Tibial artery (tissue), 4 donors: ENCODE measurements around the gene TMEM207.

Experiments
- DNase-seq, 2 donors: peaks; one replicate each; pipeline ENCODE4 v3.0.0-alpha.2; 2019
- H3K27ac ChIP-seq, 2 donors: fragments of 200-600 bp; sonication (generic) in 1 of 2; 1 replicate in 1 of 2; 2 replicates in 1 of 2; pipeline ENCODE4 v1.5.1; 2018 to 2019; ENCODE audit warnings: mild to moderate bottlenecking in 1 of 2
- H3K27me3 ChIP-seq, 2 donors: fragments of 200-600 bp; sonication (generic) in 1 of 2; one replicate each; pipeline versions ENCODE4 v1.5.1 to v1.6.0; 2016 to 2019
- H3K36me3 ChIP-seq, 3 donors: fragments of 200-600 bp; sonication (generic) in 2 of 3; one replicate each; pipeline ENCODE4 v1.5.1; 2016 to 2019; ENCODE audit warnings: mild to moderate bottlenecking in 2 of 3
- H3K4me1 ChIP-seq, 4 donors: fragments of 200-600 bp; sonication (generic) in 2 of 4; 1 replicate in 3 of 4; 2 replicates in 1 of 4; pipeline ENCODE4 v1.5.1; 2016 to 2019
- H3K4me3 ChIP-seq, 2 donors: fragments of 200-600 bp; sonication (generic) in 1 of 2; 1 replicate in 1 of 2; 2 replicates in 1 of 2; pipeline ENCODE4 v1.5.1; 2018 to 2019; ENCODE audit warnings: mild to moderate bottlenecking in 2 of 2
- H3K9me3 ChIP-seq, 3 donors: fragments of 200-600 bp; sonication (generic) in 1 of 3; one replicate each; pipeline ENCODE4 v1.5.1; 2016 to 2019
- CTCF ChIP-seq, 2 experiments: fragments of 200-600 bp in 1 of 2; fragments of 450-650 bp in 1 of 2; IDR thresholded peaks; one replicate each; pipeline ENCODE4 v1.5.1; 2017 to 2019; ENCODE audit warnings: antibody characterized with exemption in 2 of 2, mild to moderate bottlenecking in 1 of 2, moderate library complexity in 1 of 2
- intact Hi-C: fragments of 100-400 bp; cut with DNase I; formaldehyde crosslinking; loops from one replicate; pipeline ENCODE4 v1.15.0; 2023; ENCODE audit warnings: low total_unique reads

TMEM207 gene

GRCh38 chr3:190449801-190450200, at the start of gene TMEM207:
Gene TMEM207, minus strand, starts transcription at chr3:190449901. Its CDS starts 92 bp downstream, at chr3:190449809.
- Histone ChIP-seq H3K27ac (no peak within 1 kb of the TSS), H3K27me3 (no peaks in the 10 kb centered on the region), H3K36me3 (no peaks in the 10 kb centered on the region), H3K4me3 (no peak within 1 kb of the TSS), H3K4me1 (no peaks in the 10 kb centered on the region), H3K9me3 (no peaks in the 10 kb centered on the region)
- DNase-seq = no peak
- intact Hi-C loops = no loop called here
- TF ChIP-seq CTCF (IDR thresholded peaks at IDR 0.05) = no peak

DNA sequence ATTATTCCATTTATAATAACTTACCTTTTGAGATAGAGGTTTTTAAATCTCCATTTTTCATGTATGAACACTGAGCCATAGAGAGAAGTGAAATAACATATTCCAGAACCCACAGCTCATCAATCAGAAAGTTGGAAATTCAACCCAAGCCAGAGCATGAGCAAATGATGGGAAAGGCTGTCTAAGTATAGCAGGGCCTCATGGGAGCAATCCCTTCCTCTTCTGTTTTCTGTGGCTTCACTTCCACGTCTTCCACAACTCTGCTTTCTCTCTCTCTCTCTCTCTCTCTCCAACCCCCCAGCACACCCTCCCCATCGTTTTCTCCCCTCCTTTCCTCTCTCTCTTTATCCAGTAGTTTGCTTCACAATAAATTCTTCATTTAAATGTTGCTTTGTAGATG, 49.4 kb upstream of the TMEM207 start:
- DNase-seq = no peak
- Histone ChIP-seq H3K36me3 (no peaks in the 10 kb centered on the region), H3K4me1 (no peaks in the 10 kb centered on the region), H3K9me3 (no peaks in the 10 kb centered on the region), H3K27ac (no peak overlapping the region), H3K27me3 (no peaks in the 10 kb centered on the region), H3K4me3 (no peak overlapping the region)
- no peak for TF ChIP-seq CTCF (IDR thresholded peaks at IDR 0.05)
- intact Hi-C loops = no loop called here

- no peak for DNase-seq
- Histone ChIP-seq H3K9me3 (no peaks in the 10 kb centered on the region), H3K36me3 (no peaks in the 10 kb centered on the region), H3K4me1 (no peaks in the 10 kb centered on the region), H3K4me3 (no peak overlapping the region), H3K27ac (no peak overlapping the region), H3K27me3 (no peaks in the 10 kb centered on the region)
- TF ChIP-seq CTCF (IDR thresholded peaks at IDR 0.05) = no peak
- intact Hi-C loops = no loop called here
These were observed 48.6 kb upstream of the TMEM207 start for GRCh38 chr3:190498293-190498692.

- intact Hi-C loops = no loop called here
- no peaks in the 10 kb centered on the region for H3K27me3 ChIP-seq
- no peak overlapping the region for H3K27ac ChIP-seq
- H3K4me3 ChIP-seq = no peak overlapping the region
- DNase-seq = no peak
- no peaks in the 10 kb centered on the region for H3K4me1 ChIP-seq
- no peaks in the 10 kb centered on the region for H3K36me3 ChIP-seq
- TF ChIP-seq CTCF (IDR thresholded peaks at IDR 0.05) = no peak
- no peaks in the 10 kb centered on the region for H3K9me3 ChIP-seq
These were observed 48.1 kb upstream of the TMEM207 start for GRCh38 chr3:190497811-190498210.

DNA sequence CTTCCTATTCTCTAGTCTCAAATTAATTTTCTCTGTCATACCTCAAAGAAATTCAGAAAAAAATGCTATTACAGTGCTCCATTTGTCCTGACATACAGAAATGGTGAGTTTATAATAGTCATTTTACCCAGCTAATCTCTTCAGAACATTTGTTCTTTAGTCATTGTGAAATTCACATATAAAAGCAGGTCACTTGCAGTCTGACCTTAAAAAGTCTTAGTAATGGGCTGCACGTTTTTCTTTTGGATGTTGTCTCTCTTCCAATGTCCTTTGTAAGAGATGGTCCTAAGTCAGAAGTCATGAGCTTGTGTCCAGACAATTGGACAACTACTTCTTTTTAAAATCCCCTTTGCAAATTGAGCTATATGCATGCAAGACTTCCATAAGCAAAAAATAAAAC, 47.2 kb upstream of the TMEM207 start:
- no peaks in the 10 kb centered on the region for H3K9me3 ChIP-seq
- intact Hi-C loops = no loop called here
- no peak for TF ChIP-seq CTCF (IDR thresholded peaks at IDR 0.05)

GRCh38 chr3:190495796-190496195, 46.1 kb upstream of the TMEM207 start:
- Histone ChIP-seq H3K27ac (no peak overlapping the region), H3K9me3 (no peaks in the 10 kb centered on the region), H3K4me3 (no peak overlapping the region), H3K4me1 (no peaks in the 10 kb centered on the region), H3K27me3 (no peaks in the 10 kb centered on the region), H3K36me3 (no peaks in the 10 kb centered on the region)
- intact Hi-C loops = no loop called here
- no peak for TF ChIP-seq CTCF (IDR thresholded peaks at IDR 0.05)
- DNase-seq = no peak

More for the DNA sequence above, 47.2 kb upstream of the TMEM207 start:
- no peak overlapping the region for H3K4me3 ChIP-seq
- DNase-seq = no peak
- H3K36me3 ChIP-seq = no peaks in the 10 kb centered on the region
- no peaks in the 10 kb centered on the region for H3K27me3 ChIP-seq
- no peaks in the 10 kb centered on the region for H3K4me1 ChIP-seq
- H3K27ac ChIP-seq = no peak overlapping the region
